Testis (tissue), 3 donors: ENCODE measurements around the gene PEPD. TPM values are rescaled to one million over a fixed set of nuclear protein-coding genes. Genes with fewer than 3 reads are reported as not detected.

Experiments
- DNase-seq: peaks from one replicate; pipeline ENCODE4 v3.0.0-alpha.2; 2019
- H3K27ac ChIP-seq, 2 donors: fragments of 200-600 bp; sonication (generic); one replicate each; pipeline ENCODE4 v1.5.1; 2019
- H3K27me3 ChIP-seq: fragments of 200-600 bp; sonication (generic); one replicate; pipeline ENCODE4 v1.5.1; 2019
- H3K36me3 ChIP-seq: fragments of 200-600 bp; sonication (generic); one replicate; pipeline ENCODE4 v1.5.1; 2017; ENCODE audit warnings: low read depth; ENCODE audit errors: missing control alignments
- H3K4me1 ChIP-seq: fragments of 200-600 bp; sonication (generic); one replicate; pipeline ENCODE4 v1.5.1; 2019
- H3K4me3 ChIP-seq, 2 donors: fragments of 200-600 bp; sonication (generic); one replicate each; pipeline ENCODE4 v1.5.1; 2017 to 2019
- H3K9me3 ChIP-seq: fragments of 200-600 bp; sonication (generic); one replicate; pipeline ENCODE4 v1.5.1; 2017
- CTCF ChIP-seq, 3 experiments: fragments of 450-650 bp in 2 of 3; fragments of 200-600 bp in 1 of 3; sonication (generic) in 1 of 3; IDR thresholded peaks; one replicate each; pipeline ENCODE4 v1.5.1; 2016 to 2019; ENCODE audit warnings: antibody characterized with exemption in 3 of 3, mild to moderate bottlenecking in 2 of 3, moderate library complexity in 1 of 3
- POLR2A ChIP-seq: fragments of 450-650 bp; IDR thresholded peaks from one replicate; pipeline ENCODE4 v1.6.1; 2017; ENCODE audit warnings: antibody characterized with exemption, mild to moderate bottlenecking, moderate library complexity
- WGBS, 2 donors: methylation state at CpG; one replicate each; pipeline ENCODE4 v1.1.5; 2018; 5-methylcytosine and 5-hydroxymethylcytosine counted together
- intact Hi-C: fragments of 100-400 bp; cut with DNase I; formaldehyde crosslinking; loops from one replicate; pipeline ENCODE4 v1.15.1; 2023; ENCODE audit warnings: low total_unique reads
- polyA plus RNA-seq: library from polyadenylated mRNA; stranded (reverse); fragments of 350-450 nt; fragmentation: Illumina TruSeq; extraction: RNeasy Lipid Tissue Mini Kit (QIAGEN cat#74804); gene quantifications from one replicate; pipeline ENCODE4 v1.2.3, GENCODE V29; 2014; ENCODE audit warnings: low read depth, low replicate concordance; ENCODE audit not compliant: insufficient read depth
- total RNA-seq, 2 donors: library from RNA; depleted of rRNA; stranded (reverse); fragments of >200 nt; gene quantifications; one replicate each; pipeline ENCODE4 v1.2.3, GENCODE V29; 2016

Gene PEPD
- total and polyA plus RNA-seq, 3 donors from 2014 or later = 51.1 to 87.9 (median 58.0) TPM

GRCh38 chr19:33394723-33395560, 126.6 kb downstream of the PEPD start:
- WGBS, 2 donors = 78 to 82% methylated on average over 14 to 19 of the region's 19 CpGs
- no peak overlapping the region for H3K27ac ChIP-seq
- no peaks in the 10 kb centered on the region for H3K27me3 ChIP-seq
- TF ChIP-seq CTCF (IDR thresholded peaks at IDR 0.05) (no peak), POLR2A (no peak)
- H3K4me1 ChIP-seq = peaks cover 39% of the 10 kb centered on the region
- intact Hi-C loops = no loop called here
- no peak overlapping the region for H3K4me3 ChIP-seq
- DNase-seq = no peak
- no peaks in the 10 kb centered on the region for H3K36me3 ChIP-seq
- no peaks in the 10 kb centered on the region for H3K9me3 ChIP-seq

GRCh38 chr19:33394006-33394722, 127.4 kb downstream of the PEPD start:
- WGBS, 2 donors = 81 to 83% methylated on average over 18 to 30 of the region's 30 CpGs
- peaks cover 44% of the 10 kb centered on the region for H3K4me1 ChIP-seq
- H3K36me3 ChIP-seq = no peaks in the 10 kb centered on the region
- no peaks in the 10 kb centered on the region for H3K9me3 ChIP-seq
- no peak for TF ChIP-seq CTCF (IDR thresholded peaks at IDR 0.05)
- DNase-seq = no peak
- intact Hi-C loops = no loop called here
- H3K27ac ChIP-seq = no peak overlapping the region
- H3K27me3 ChIP-seq = no peaks in the 10 kb centered on the region
- no peak overlapping the region for H3K4me3 ChIP-seq

- no peak for TF ChIP-seq CTCF (IDR thresholded peaks at IDR 0.05)
- TF ChIP-seq POLR2A = no peak
- H3K27ac ChIP-seq = no peak overlapping the region
- no peak for DNase-seq
- no peak overlapping the region for H3K4me3 ChIP-seq
- H3K9me3 ChIP-seq = no peaks in the 10 kb centered on the region
- WGBS, 2 donors = 83 to 88% methylated on average over 9 to 21 of the region's 21 CpGs
- H3K36me3 ChIP-seq = no peaks in the 10 kb centered on the region
- intact Hi-C loops = no loop called here
- peaks cover 44% of the 10 kb centered on the region for H3K4me1 ChIP-seq
- no peaks in the 10 kb centered on the region for H3K27me3 ChIP-seq
Observed at GRCh38 chr19:33393286-33394005, 128.1 kb downstream of the PEPD start.

- H3K27me3 ChIP-seq = no peaks in the 10 kb centered on the region
- no peak for TF ChIP-seq POLR2A
- TF ChIP-seq CTCF (IDR thresholded peaks at IDR 0.05) = no peak
- 63 to 85% methylated on average over 8 to 20 of the region's 39 CpGs for WGBS, 2 donors
- H3K4me1 ChIP-seq = peaks cover 48% of the 10 kb centered on the region
- intact Hi-C loops = no loop called here
- H3K27ac ChIP-seq = no peak overlapping the region
- H3K9me3 ChIP-seq = no peaks in the 10 kb centered on the region
- H3K36me3 ChIP-seq = no peaks in the 10 kb centered on the region
- DNase-seq = peak; percentile 63
- H3K4me3 ChIP-seq = no peak overlapping the region
Observed at GRCh38 chr19:33392341-33393285, 129.0 kb downstream of the PEPD start.
